K562 (cell line): Measurements from ENCODE around the gene MGRN1. TPM values are rescaled to one million over a fixed set of nuclear protein-coding genes. Genes with fewer than 3 reads are reported as not detected.
A peak's percentile ranks its signal among the peaks of the same experiment; 100 is the strongest.

ENCODE experiments used
- ATAC-seq: fragments of 200-7000 bp; cut with Tn5 transposase; 3 replicates; pipeline ENCODE4 v1.9.1; 2020; ENCODE audit warnings: moderate library complexity
- BruUV-seq: library from RNA; stranded (reverse); fragments of 400-500 nt; replicated peaks from 2 replicates; lab custom pipeline; 2021; lab: Mats Ljungman, UMichigan
- CTCF ChIA-PET: fragments of 300-600 bp; formaldehyde crosslinking; extraction: SDS; loops from one replicate; lab custom pipeline; 2021; ENCODE audit warnings: low intra/inter-chr PET ratio; lab: Yijun Ruan, JAX
- POLR2A ChIA-PET: fragments of 300-600, 350-650 bp; sonication (Branson Sonifier 250); formaldehyde crosslinking; extraction: SDS; loops from one replicate; lab custom pipeline; 2021; ENCODE audit warnings: antibody characterized with exemption, inconsistent platforms; lab: Yijun Ruan, JAX
- DNase-seq, 4 experiments: peaks; one replicate each; pipeline versions ENCODE4 v3.0.0 to v3.0.0-alpha.2; 2011 to 2018; ENCODE audit warnings: low spot score in 3 of 4, mixed read lengths in 3 of 4; ENCODE audit errors: extremely low read depth in 1 of 4
- FAIRE-seq: peaks from 2 replicates; lab custom pipeline; 2011; peaks lifted over from hg19 to GRCh38; lab: Jason Lieb, UNC
- H2AFZ ChIP-seq: 2 replicates; pipeline ENCODE4 v1.6.0; 2011; ENCODE audit warnings: low read depth, low read length, control low read depth, inconsistent platforms
- H3K27ac ChIP-seq: fragments of 200-600 bp; 3 replicates; pipeline ENCODE4 v1.8.0; 2011; ENCODE audit warnings: low read depth, mild to moderate bottlenecking, control low read depth, inconsistent platforms, low read length, moderate library complexity, mixed read lengths; ENCODE audit errors: extremely low read depth
- H3K27me3 ChIP-seq, 2 experiments: fragments of 300-600 bp in 1 of 2; 2 replicates in 1 of 2; 3 replicates in 1 of 2; pipeline versions ENCODE4 v1.6.0 to v1.8.0; 2011; ENCODE audit warnings: inconsistent platforms in 2 of 2, low read length in 2 of 2, mild to moderate bottlenecking in 1 of 2, mixed read lengths in 1 of 2, moderate library complexity in 1 of 2; ENCODE audit not compliant: control insufficient read depth in 2 of 2, insufficient read depth in 2 of 2
- H3K36me3 ChIP-seq: fragments of 300-600 bp; 3 replicates; pipeline ENCODE4 v1.8.0; 2011; ENCODE audit warnings: mild to moderate bottlenecking, low read length, inconsistent platforms; ENCODE audit not compliant: control insufficient read depth, insufficient read depth
- H3K4me1 ChIP-seq, 2 experiments: fragments of 200-600 bp in 1 of 2; replicated peaks in 1 of 2; 2 replicates in 1 of 2; 3 replicates in 1 of 2; pipeline versions ENCODE4 v1.5.1 to v1.8.0; 2011; ENCODE audit warnings: inconsistent platforms in 2 of 2, low read length in 2 of 2, mild to moderate bottlenecking in 1 of 2, mixed read lengths in 1 of 2, moderate library complexity in 1 of 2; ENCODE audit not compliant: control insufficient read depth in 2 of 2, insufficient read depth in 2 of 2
- H3K4me2 ChIP-seq: 2 replicates; pipeline ENCODE4 v1.6.1; 2011; ENCODE audit warnings: low read length, control low read depth, inconsistent platforms, mixed read lengths; ENCODE audit not compliant: insufficient read depth
- H3K4me3 ChIP-seq: fragments of 200-600 bp; sonication (generic), shearing (Covaris generic); 2 replicates; pipeline ENCODE4 v1.5.1; 2016; ENCODE audit warnings: control low read depth, inconsistent platforms
- H3K79me2 ChIP-seq: fragments of 200-600 bp; 3 replicates; pipeline ENCODE4 v1.8.0; 2011; ENCODE audit warnings: low read length, inconsistent platforms; ENCODE audit not compliant: control insufficient read depth, insufficient read depth
- H3K9ac ChIP-seq, 2 experiments: 2 replicates each; pipeline versions ENCODE4 v1.6.0 to v1.6.1; 2011; ENCODE audit warnings: low read depth in 2 of 2, low read length in 2 of 2, control low read depth in 1 of 2, inconsistent platforms in 1 of 2, mild to moderate bottlenecking in 1 of 2, mixed read lengths in 1 of 2; ENCODE audit not compliant: insufficient read depth in 1 of 2
- H3K9me1 ChIP-seq: one replicate; pipeline ENCODE4 v1.6.0; 2011; ENCODE audit warnings: inconsistent platforms, mild to moderate bottlenecking, low read length, moderate library complexity; ENCODE audit not compliant: control insufficient read depth, insufficient read depth
- H3K9me3 ChIP-seq: replicated peaks from 2 replicates; pipeline ENCODE4 v1.5.1; 2011; ENCODE audit warnings: low read depth, low read length, inconsistent platforms; ENCODE audit not compliant: control insufficient read depth, insufficient read depth
- H4K20me1 ChIP-seq: replicated peaks from 2 replicates; pipeline ENCODE4 v1.6.1; 2011; ENCODE audit warnings: low read length, inconsistent platforms, mixed read lengths; ENCODE audit not compliant: control insufficient read depth, insufficient read depth
- MTA3 ChIP-seq: fragments of 450-650 bp; formaldehyde crosslinking; IDR thresholded peaks from 2 replicates; pipeline ENCODE4 v1.6.1; 2017; ENCODE audit warnings: mild to moderate bottlenecking, borderline replicate concordance
- POLR2G ChIP-seq: fragments of 200-400 bp; formaldehyde crosslinking; IDR thresholded peaks from 2 replicates; pipeline ENCODE4 v1.6.1; 2017; ENCODE audit warnings: low read depth, mild to moderate bottlenecking, antibody characterized with exemption, low read length, moderate library complexity
- ZNF354B ChIP-seq: fragments of 250-450 bp; sonication (Bioruptor Pico); IDR thresholded peaks from 2 replicates; pipeline ENCODE4 v1.4.0; 2020
- ZNF655 ChIP-seq: fragments of 250-450 bp; sonication (Bioruptor Pico); IDR thresholded peaks from 2 replicates; pipeline ENCODE4 v1.5.0; 2021
- WGBS: fragments of 100-300 bp; shearing (Covaris generic); methylation state at CpG from one replicate; pipeline ENCODE4 v1.1.6; 2016; ENCODE audit warnings: low coverage, mixed read lengths; ENCODE audit not compliant: insufficient coverage; ENCODE audit errors: missing lambda C conversion rate; 5-methylcytosine and 5-hydroxymethylcytosine counted together
- in situ Hi-C: fragments of 300-500 bp; cut with MboI; formaldehyde crosslinking; loops from 4 replicates; pipeline ENCODE4 v1.15.0; 2018; ENCODE audit warnings: inconsistent platforms, mixed read lengths
- intact Hi-C: fragments of 100-400 bp; cut with micrococcal nuclease; formaldehyde crosslinking; loops from 2 replicates; pipeline ENCODE4 v1.14.2; 2022
- polyA plus RNA-seq, 8 experiments: library from polyadenylated mRNA; depleted of rRNA in 4 of 8; stranded (reverse) in 5 of 8; unstranded in 3 of 8; fragments of >200 nt; fragmentation: Nextera tagmentation in 2 of 8; fragmentation: Illumina TruSeq in 1 of 8; extraction: Ambion mirVana in 2 of 8; extraction: Trizol in 1 of 8; gene quantifications; 2 replicates each; pipeline versions ENCODE4 v1.2.1 to v1.2.3, GENCODE V29; 2011 to 2014; ENCODE audit warnings: inconsistent platforms in 1 of 8, missing spikeins in 1 of 8
- total RNA-seq, 7 experiments: library from RNA; depleted of rRNA in 6 of 7; stranded (reverse); fragments of >200 nt in 6 of 7; fragmentation: Illumina TruSeq in 2 of 7; extraction: Trizol in 2 of 7; gene quantifications; 2 replicates each; pipeline versions ENCODE4 v1.2.1 to v1.2.3, GENCODE V29; 2011 to 2021; ENCODE audit warnings: low replicate concordance in 1 of 7
- TF ChIP-seq, protein P1 (sequence below): fragments of 450-650 bp; conservative IDR thresholded peaks from 2 replicates; pipeline ENCODE4 v1.6.1; 2016; ENCODE audit warnings: missing genetic modification characterization, low read depth, mild to moderate bottlenecking, control low read depth, missing compliant biosample characterization

Gene MGRN1
- total and polyA plus RNA-seq, 9 of the 15 experiments (the other 6 are each of a cell fraction or from before 2014, with no cell fraction given), result 0.15 to 37.9 (median 6.0) TPM

- POLR2A ChIA-PET, result no interaction called here
- Histone ChIP-seq H2AFZ (no peak overlapping the region), H3K36me3 (peaks cover 24% of the 10 kb centered on the region; the same call in 1 of the 3 replicates), H3K4me3 (no peak overlapping the region), H3K79me2 (peaks cover 38% of the 10 kb centered on the region), H4K20me1 (no peaks in the 10 kb centered on the region), H3K9me1 (no peaks in the 10 kb centered on the region), H3K9ac (no peak overlapping the region)
- intact Hi-C loops, result no loop called here
- in situ Hi-C loops, result no loop called here
- CTCF ChIA-PET, result no interaction called here
- WGBS, result 95% methylated on average over 19 of the region's 22 CpGs
- no peak for ATAC-seq
- TF ChIP-seq ZNF354B (CRISPR knock-in tag) (no peak), ZNF655 (CRISPR knock-in tag) (no peak), POLR2G (0 out of 2 replicates have a peak, but pooled peaks have one; percentile 12), MTA3 (no peak)
- TF ChIP-seq, protein P1, sequence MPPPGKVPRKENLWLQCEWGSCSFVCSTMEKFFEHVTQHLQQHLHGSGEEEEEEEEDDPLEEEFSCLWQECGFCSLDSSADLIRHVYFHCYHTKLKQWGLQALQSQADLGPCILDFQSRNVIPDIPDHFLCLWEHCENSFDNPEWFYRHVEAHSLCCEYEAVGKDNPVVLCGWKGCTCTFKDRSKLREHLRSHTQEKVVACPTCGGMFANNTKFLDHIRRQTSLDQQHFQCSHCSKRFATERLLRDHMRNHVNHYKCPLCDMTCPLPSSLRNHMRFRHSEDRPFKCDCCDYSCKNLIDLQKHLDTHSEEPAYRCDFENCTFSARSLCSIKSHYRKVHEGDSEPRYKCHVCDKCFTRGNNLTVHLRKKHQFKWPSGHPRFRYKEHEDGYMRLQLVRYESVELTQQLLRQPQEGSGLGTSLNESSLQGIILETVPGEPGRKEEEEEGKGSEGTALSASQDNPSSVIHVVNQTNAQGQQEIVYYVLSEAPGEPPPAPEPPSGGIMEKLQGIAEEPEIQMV, result no peak
- TF ChIP-seq, all 486 proteins: peak for 1
- H3K9me3 ChIP-seq, result no peaks in the 10 kb centered on the region
- peaks cover 0 to 15% of the 10 kb centered on the region in 2 experiments; a peak in 3 of 5 replicates for H3K4me1 ChIP-seq
- no peak for FAIRE-seq
- no peak overlapping the region for H3K27ac ChIP-seq
- BruUV-seq, result no TSS peak
- DNase-seq, result no peak
- H3K4me2 ChIP-seq, result no peak overlapping the region
- no peaks in the 10 kb centered on the region for H3K27me3 ChIP-seq
Measured at GRCh38 chr16:4646773-4647643, 22.4 kb downstream of the MGRN1 start.
